Measurements from ENCODE around the gene STIM2. TPM values are rescaled to one million over a fixed set of nuclear protein-coding genes. Genes with fewer than 3 reads are reported as not detected.

STIM2 gene
- polyA plus RNA-seq, 3 donors: 8.6 to 16.5 (median 8.8) TPM

- intact Hi-C loops (cut with micrococcal nuclease): no loop called here
- no peak for DNase-seq
- Histone ChIP-seq H3K4me2 (replicated peaks; ENCODE audit: extremely low read depth, low read length, poor library complexity, severe bottlenecking) (no peak overlapping the region), H3K9ac (ENCODE audit: insufficient read depth, low read length, poor library complexity, severe bottlenecking) (no peak overlapping the region), H3K4me3 (replicated peaks in 1 of 3; ENCODE audit: low read depth in 2 of 3, low read length in 3 of 3) (no peak overlapping the region), H4K20me1 (ENCODE audit: insufficient read depth, low read length) (no peaks in the 10 kb centered on the region), H3K79me2 (ENCODE audit: insufficient read depth, low read length) (no peaks in the 10 kb centered on the region), H3K9me3 (replicated peaks in 1 of 2; ENCODE audit: control insufficient read depth in 1 of 2, insufficient read depth in 1 of 2, low read length in 2 of 2) (no peaks in the 10 kb centered on the region), H2AFZ (ENCODE audit: insufficient read depth, low read depth, low read length, poor library complexity, severe bottlenecking) (no peak overlapping the region), H3K36me3 (replicated peaks in 1 of 2; ENCODE audit: control insufficient read depth in 1 of 2, insufficient read depth in 2 of 2, low read length in 2 of 2) (peaks cover 31 to 53% of the 10 kb centered on the region in 2 donors), H3K27me3 (ENCODE audit: control insufficient read depth in 2 of 2, insufficient read depth in 2 of 2, low read length in 2 of 2) (no peaks in the 10 kb centered on the region), H3K27ac (ENCODE audit: low read depth in 1 of 2, low read length in 2 of 2) (no peak overlapping the region), H3K4me1 (ENCODE audit: control insufficient read depth in 1 of 2, insufficient read depth in 2 of 2, low read length in 2 of 2) (no peaks in the 10 kb centered on the region)
- Mint-ChIP-seq H3K27me3 (ENCODE audit: low read depth in 3 of 3) (no peaks in the 10 kb centered on the region), H3K4me3 (no peak overlapping the region), H3K27ac (no peak overlapping the region), H3K9me3 (peaks cover 0 to 2% (median 0%) of the 10 kb centered on the region in 7 donors), H3K4me1 (no peaks in the 10 kb centered on the region), H3K36me3 (peaks cover 47 to 49% of the 10 kb centered on the region in 2 donors)
- 100% methylated on average over 3 of the region's 4 CpGs for WGBS (ENCODE audit: insufficient coverage)
- TF ChIP-seq CTCF (IDR thresholded peaks at IDR 0.05): no peak
These were observed 162.7 kb downstream of the STIM2 start for GRCh38 chr4:27023366-27023765.

- H3K4me1 Mint-ChIP-seq: no peaks in the 10 kb centered on the region
- intact Hi-C loops (cut with micrococcal nuclease): no loop called here
These were observed 164.2 kb downstream of the STIM2 start for GRCh38 chr4:27024805-27025204.

More at GRCh38 chr4:27024805-27025204, 164.2 kb downstream of the STIM2 start:
- Histone ChIP-seq H3K4me2 (replicated peaks; ENCODE audit: extremely low read depth, low read length, poor library complexity, severe bottlenecking) (no peak overlapping the region), H3K9me3 (replicated peaks in 1 of 2; ENCODE audit: control insufficient read depth in 1 of 2, insufficient read depth in 1 of 2, low read length in 2 of 2) (no peaks in the 10 kb centered on the region), H2AFZ (ENCODE audit: insufficient read depth, low read depth, low read length, poor library complexity, severe bottlenecking) (no peak overlapping the region), H3K4me3 (replicated peaks in 1 of 3; ENCODE audit: low read depth in 2 of 3, low read length in 3 of 3) (no peak overlapping the region), H3K4me1 (ENCODE audit: control insufficient read depth in 1 of 2, insufficient read depth in 2 of 2, low read length in 2 of 2) (no peaks in the 10 kb centered on the region), H3K36me3 (replicated peaks in 1 of 2; ENCODE audit: control insufficient read depth in 1 of 2, insufficient read depth in 2 of 2, low read length in 2 of 2) (peaks cover 22 to 39% of the 10 kb centered on the region in 2 donors), H3K79me2 (ENCODE audit: insufficient read depth, low read length) (no peaks in the 10 kb centered on the region), H3K27ac (ENCODE audit: low read depth in 1 of 2, low read length in 2 of 2) (no peak overlapping the region), H3K9ac (ENCODE audit: insufficient read depth, low read length, poor library complexity, severe bottlenecking) (no peak overlapping the region), H3K27me3 (ENCODE audit: control insufficient read depth in 2 of 2, insufficient read depth in 2 of 2, low read length in 2 of 2) (no peaks in the 10 kb centered on the region), H4K20me1 (ENCODE audit: insufficient read depth, low read length) (no peaks in the 10 kb centered on the region)
- Mint-ChIP-seq H3K27me3 (ENCODE audit: low read depth in 3 of 3) (peaks cover 0 to 2% (median 0%) of the 10 kb centered on the region in 3 donors), H3K36me3 (peaks cover 38% of the 10 kb centered on the region in 2 donors), H3K4me3 (no peak overlapping the region), H3K27ac (no peak overlapping the region), H3K9me3 (peaks cover 0 to 2% (median 0%) of the 10 kb centered on the region in 7 donors)
- DNase-seq: no peak
- WGBS (ENCODE audit: insufficient coverage): 75% methylated on average over 1 of the region's 2 CpGs
- no peak for TF ChIP-seq CTCF (IDR thresholded peaks at IDR 0.05)
